Amniotic epithelial cell (primary cell): ENCODE data around the gene KIF25.

Source experiments
- DNase-seq: peaks from one replicate; pipeline ENCODE4 v3.0.0-alpha.2; 2010; ENCODE audit warnings: low read depth

KIF25 gene

GRCh38 chr6:168089186-168090063 is 92.0 kb downstream of the KIF25 start:
- no peak for DNase-seq

DNA sequence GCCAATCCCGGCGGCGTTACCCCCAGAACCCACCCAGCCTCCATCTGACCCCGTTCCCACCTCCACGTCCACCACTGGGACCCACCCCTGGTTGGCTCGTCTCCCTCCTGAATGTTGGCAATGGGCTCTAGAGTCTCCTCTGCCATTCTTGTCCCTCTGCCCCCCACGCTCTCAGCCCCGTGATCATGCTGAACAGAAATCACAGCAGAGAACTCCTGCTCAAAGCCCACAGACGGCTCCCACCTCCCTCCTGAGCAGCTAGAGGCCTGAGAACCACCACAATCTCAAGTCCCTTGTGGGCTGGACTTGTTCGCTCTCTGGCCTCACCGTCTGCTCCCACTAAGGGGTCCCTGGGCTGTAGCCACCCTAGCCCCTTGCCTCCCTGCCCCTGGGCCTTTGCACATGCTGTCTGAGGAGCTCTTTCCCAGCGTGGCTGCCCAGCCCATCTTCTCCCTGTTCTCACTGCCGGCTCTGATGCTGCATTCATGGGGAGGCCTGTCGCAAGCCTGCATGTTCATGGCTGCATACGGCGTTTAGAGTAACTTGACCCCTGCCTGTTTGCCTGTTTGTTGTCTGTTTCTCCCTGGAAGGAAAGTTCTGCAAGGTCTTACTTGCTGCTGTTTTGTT is 92.7 kb downstream of the KIF25 start:
- DNase-seq = no peak

DNA sequence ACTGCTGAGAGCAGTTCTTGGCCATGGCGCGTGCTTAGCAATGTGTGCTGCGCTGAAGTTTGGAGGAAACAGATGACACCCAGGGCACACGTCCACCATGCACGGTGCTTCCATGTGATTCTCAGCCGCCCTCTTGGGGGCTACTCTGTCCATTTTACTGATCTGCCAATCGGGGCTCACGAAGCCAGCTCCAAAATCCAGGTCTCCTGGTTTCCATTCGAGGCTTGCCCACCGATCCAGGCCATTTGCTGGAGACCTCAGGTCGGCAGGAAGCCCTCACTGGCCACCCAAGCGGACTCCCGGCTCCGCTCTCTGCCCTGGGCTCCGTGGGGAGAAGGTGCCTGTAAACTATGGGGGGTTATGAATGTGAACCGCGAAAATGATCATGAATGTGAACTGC is 93.2 kb downstream of the KIF25 start:
- no peak for DNase-seq

GRCh38 chr6:168091381-168092264 is 94.2 kb downstream of the KIF25 start:
- DNase-seq = no peak

DNA sequence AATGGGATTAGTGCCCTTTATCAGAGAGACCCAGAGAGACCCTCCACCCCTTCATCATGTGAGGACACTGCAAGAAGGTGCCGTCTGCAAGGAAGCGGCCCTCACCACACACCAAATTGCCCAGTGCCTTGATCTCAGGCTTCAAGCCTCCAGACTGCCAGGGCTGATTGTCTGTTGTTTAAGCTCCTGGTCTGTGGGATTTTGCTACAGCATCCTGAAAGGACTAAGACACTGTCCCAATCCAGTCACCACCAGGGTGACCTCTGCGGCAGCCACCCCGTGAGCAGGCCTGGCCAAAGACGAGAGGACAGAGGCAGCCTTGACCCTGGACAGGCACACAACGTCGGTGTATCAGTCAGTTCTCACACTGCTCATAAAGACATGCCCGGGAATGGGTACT is 95.1 kb downstream of the KIF25 start:
- DNase-seq = no peak

- DNase-seq = no peak
Observed at GRCh38 chr6:168093071-168093505, 95.6 kb downstream of the KIF25 start.

- no peak for DNase-seq
Observed at GRCh38 chr6:168093634-168094033, 96.2 kb downstream of the KIF25 start.
